HG03159 (cell line): ENCODE results near the gene SMG6.
"Not testable (repeated sequence)": the region's sequence is repeated elsewhere in the genome, so short reads cannot be mapped to it uniquely, and the experiment has no call there.

Experiments used
- ATAC-seq: cut with Tn5 transposase; IDR thresholded peaks from one replicate; pipeline ENCODE4 v1.9.1; 2021; ENCODE audit warnings: mild to moderate bottlenecking, moderate library complexity; ENCODE audit not compliant: unreplicated experiment

SMG6 gene

DNA sequence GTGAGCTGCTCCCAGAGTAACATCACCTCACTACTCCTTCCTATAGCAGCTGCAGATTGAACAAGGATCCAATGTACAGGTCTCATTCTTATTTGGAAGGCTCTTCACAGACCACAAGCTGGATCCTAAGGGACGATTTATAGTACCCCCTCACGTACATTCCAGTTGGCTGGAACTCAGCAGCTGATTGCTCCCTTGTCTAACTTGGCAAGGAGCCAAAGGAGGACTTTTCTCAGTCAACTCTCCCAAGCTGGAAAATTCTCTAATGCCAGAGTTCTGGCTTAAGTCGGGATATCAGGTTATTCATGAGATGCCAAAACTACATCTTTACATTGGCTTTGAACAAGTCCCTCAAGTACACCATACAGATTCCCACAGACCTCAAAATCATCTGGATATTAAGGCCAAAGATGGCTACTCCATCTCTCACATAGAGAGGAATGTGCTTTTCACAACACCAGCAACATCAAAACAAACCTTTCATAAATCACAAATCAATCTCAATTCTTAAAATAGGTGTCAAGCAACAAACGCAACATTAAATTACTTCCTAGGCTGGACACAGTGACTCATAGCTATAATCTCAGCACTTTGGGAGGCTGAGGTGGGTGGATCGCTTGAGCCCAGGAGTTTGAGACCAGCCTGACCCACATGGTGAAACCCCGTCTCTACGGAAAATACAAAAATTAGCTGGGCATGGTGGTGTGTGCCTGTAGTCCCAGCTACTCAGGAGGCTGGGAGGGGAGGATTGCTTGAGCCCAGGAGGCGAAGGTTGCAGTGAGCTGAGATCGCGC is 39.3 kb downstream of the SMG6 start:
- no peak for ATAC-seq

DNA sequence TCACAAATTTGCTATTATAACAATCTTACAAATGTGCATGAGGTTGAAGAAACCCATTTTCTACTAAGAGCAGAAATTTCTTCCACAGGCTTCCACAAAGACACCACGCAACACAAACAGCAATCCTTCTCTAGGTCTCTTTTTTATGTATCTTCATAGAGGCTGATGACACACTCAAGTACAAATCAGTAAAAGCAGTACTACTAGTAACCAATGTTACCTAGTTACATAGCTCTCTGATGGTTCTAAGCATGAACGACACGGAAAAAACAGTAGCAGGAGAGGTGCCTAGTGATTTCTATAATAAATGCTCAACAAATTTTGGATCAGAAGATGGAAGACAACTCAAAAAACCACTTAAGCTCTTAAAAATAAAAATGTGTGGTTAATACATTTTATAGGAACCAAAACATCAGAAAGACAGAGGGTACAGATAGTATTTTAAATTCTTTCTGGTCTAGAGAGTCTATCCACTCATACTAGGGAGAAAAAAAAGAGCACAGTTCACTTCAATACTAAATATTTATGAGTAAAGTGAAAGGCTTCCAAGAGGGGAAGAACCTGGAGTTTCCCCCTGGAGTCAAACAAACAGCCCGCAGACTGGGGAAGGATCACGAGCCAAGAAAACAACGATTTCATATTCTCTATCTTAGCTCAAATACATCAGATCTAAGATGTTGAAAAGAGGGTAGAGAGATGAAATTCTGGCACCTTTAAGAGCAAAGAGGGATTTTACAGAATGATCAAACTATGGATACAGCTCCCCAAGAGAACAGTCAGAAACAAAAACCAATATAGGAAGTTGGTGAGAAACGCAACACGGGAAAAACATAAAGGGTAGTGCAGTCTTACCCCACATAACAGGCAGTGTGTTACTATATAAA is 40.2 kb downstream of the SMG6 start:
- ATAC-seq: no peak

DNA sequence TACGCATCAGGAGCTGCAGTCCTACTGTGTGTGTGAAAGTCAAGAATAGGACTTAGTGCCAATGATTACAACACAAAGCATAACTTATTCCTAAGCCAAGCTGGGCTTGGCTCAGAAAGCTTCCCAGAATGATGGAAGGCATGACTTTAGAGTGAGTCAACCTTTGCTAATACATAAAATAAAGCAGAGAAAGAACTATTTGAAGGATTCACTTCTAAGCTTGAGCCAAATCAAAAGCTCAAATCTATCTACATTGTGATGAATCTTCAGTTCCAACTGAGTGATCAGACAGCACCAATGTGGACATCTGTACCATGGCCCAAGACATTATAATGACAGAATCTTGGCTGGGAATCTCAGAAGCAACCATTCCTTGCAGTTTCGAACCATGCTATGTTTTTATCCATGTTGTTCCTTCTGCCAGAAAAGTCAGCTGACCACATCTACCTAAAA is 41.4 kb downstream of the SMG6 start:
- no peak for ATAC-seq

DNA sequence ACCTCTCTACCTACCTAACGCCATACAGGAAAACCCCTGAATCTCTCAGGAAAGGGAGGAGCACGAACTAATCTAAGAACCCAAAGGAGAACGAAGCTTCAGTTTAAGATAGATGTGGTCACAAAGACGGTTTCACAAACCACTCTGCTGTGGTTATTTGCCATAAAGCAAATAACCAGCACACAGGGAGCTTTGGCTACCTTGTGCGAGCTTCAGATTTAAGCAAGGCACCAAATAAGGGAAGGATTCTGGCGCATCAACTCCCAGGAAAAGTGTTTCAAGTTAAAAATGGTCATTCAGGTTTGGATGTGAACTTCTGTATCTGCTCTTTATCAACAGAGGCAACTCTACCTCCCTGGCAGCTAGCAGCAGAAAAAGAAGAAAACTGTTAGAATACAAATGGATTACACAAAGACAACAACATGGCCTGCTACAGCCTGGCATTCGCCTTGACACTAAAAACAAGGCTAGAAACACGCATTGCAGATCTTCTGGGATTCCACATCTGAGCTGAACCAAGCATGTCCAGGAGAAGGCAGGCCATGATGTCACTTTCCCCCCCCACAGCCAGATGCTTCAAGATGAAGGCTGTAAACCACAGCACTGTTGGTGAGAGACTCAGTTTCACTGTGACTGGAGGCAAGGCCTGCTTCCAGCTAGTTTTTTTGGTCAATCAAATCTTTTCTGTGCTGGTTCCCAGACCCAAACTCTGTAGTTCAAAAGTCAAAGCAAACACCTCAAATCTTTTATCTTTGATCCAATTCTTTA is 43.6 kb downstream of the SMG6 start:
- ATAC-seq: peak; percentile 69

DNA sequence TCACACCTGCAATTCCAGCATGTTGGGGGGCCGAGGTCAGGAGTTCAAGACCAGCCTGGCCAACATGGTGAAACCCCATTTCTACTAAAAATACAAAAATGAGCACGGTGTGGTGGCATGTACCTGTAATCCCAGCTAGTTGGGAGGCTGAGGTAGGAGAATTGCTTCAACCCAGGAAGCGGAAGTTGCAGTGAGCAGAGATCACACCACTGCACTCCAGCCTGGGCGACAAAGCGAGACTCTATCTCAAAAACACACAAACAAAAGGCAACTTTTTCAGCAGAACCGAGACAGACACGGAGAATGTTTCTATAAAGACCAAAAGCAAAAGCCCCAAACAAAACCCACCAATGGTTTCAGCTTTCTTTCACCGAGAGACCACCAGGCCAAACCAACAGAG is 44.8 kb downstream of the SMG6 start:
- not testable (repeated sequence) for ATAC-seq

DNA sequence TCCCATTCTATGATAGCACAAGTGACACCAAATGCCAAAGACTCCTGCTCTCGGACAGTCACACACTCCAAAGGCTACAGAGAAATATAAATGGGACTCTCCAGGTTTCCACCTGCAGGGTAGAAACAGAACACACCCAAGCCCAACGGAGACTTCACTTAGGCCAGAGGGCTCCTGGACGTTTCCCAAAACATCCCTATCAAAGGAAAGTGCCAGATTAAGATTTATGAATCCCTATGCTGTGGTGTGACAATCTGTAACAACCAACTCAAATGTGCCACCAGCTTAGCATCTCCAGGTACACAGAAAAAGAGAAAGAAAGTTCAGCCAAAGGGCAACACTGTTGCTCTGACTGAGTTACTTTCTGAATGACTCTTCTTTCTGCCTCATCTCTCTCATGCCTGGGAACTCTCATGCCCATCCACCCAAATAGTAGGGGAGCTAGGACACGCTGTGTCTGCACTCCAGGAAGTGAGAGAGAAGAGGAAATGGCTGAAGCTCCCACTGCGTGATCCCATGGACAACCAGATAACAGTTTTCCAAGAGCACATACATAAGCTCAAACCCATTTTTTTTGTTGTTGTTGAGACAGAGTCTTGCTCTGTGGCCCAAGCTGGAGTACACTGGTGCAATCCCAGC is 49.7 kb downstream of the SMG6 start:
- peak; percentile 73 for ATAC-seq

DNA sequence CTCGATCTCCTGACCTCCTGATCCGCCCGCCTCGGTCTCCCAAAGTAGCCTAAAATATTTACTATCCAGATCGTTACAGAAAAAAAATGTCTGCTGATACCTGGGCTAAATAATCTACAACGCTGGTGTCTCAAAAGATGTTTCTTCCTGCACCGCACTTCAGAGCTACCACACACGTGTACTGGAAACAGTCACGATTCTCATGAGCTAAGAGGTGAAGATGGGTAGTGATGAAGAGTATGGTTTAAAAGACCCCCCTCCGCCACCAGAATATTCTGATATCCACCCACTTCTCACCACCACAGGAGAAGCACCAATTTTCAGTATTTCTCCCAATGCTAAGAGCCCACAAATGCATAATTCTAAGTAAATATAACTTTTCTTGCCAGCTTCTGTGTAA is 50.2 kb downstream of the SMG6 start:
- no peak for ATAC-seq

DNA sequence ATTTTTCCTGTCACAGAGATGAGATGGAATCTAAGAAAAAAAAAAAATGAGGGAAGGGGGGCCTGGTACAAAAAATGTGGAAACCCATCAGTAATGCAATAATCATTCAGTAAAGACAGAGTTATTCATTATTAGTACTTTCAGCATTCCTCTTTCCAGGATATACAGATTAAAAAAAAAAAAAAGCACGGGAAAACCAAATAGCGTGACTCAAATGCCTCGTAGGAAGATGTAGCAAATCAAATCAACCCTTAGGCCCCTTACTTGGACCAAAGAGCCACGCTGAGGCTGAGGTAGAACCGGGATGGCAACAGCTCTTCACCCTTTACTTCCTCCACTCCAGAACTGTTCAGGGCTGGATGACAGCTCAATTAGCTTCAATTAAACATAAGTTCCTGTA is 52.5 kb downstream of the SMG6 start:
- ATAC-seq: no peak

DNA sequence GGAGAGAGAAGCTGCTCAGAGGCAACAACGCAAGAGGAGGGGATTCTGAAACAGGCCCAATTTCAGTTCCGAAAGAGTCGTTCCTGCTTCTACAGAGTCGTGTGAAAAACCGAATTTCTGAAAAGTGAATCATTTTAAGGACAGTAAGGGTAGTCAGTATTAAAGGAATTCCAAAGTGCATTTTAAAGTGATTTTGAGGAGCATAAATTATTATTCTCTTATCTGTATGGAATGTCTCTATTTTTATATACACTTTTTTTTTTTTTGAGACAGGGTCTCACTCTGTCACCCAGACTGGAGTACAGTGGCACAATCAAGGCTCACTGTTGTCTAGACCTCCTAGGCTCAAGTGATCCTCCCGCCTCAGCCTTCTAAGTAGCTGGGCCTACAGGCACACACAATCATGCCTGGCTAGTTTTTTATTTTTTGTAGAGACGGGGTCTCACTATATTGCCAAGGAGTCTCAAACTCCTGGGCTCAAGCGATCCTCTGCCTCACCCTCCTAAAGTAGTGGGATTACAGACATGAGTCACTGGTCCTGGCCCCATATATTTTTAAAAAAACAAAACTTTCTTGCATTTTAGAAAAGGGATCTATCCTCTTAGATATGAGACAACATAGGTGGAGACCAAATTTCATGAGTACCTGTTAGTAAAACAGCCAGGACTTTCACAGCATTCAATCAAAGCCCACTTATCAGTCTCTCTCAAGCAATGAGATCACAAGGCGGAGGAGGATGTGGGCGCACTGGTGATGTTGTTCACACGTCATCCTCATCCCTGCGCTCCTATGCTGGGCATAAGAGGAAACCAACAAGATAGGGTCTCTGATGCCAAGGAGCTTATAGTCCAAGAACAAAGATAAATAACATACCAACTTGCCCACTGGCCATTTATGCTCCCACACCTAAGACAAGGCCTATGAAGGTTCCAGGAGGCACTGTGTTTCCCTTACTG is 53.2 kb downstream of the SMG6 start:
- no peak for ATAC-seq

DNA sequence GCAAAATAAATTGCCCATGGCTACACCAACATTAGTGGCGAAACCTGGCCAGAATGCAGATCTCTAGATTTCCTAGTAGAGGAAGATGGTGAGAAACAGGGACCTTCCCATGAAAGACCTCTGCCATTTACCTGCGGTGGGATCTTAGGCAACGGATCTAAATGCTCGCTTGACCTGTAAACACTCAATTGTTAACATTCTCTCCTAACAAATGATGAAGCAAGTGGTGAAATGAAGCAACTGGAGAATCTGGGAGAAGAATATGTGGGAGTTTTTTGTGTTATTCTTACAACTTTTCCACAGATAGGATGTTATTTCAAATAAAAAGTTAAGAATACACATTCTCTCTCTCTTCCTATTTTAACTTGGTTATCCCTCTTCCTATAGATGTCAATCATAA is 56.6 kb downstream of the SMG6 start:
- no peak for ATAC-seq

DNA sequence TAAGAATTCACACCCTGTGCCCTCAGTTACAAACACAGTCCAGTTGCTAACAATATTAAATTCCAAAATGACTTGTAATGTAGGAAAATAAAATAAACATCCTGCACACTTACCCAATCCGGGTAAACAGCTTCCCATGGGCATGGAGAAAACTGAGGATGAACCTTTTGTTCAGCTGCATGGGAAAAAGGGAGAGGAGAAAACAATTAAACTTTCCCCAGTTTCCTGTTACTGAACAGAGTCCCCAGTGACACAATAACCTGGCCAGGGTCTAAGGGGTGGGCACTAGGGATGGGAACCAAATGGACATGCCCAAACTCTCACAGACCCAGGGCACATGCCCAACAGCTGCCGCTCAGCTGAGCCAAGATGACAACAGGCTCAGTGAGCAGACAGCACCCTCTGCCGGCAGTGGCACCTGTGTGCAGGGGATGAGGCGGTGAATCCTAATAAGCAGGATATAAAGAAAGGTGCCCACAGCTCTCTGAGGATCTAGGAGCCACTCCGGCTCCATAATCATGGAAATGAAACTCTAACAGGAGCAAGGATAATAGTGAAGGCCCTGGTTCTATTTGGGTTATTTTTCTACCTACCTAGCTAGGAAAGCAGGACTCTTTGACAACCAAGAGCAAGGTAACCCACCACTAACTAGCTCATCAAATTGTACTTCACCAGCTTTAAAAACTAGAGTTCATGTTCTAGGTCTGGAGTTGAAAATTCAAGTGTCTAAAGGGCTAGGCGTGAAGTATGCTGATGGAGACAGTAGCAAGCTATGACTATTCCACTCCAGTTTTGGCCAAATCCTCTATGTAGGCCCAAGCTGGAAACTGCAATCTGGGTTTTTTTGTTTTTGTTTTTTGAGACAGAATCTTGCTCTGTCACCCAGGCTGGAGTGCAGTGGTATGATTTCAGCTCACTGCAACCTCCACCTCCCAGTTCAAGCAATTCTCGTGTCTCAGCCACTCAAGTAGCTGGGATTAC is 58.8 kb downstream of the SMG6 start:
- ATAC-seq: no peak

DNA sequence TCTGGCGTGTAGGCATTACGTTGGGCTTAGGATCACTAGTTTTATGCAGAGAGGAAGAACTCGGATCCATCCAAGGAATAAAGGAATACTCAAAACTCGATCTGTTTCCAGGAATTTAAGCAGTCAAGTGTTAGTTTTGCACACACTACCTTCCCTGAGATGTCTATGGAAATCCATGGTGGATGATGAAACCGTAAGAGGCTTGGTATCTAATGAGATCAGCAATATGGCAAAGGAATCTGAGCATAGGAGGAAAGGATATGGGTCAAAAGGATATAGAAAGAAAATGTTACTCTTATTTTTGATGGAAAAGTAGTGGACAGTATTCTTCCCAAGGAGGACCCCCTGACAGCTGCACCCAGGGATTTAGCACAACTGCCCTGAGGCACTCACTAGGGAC is 59.6 kb downstream of the SMG6 start:
- no peak for ATAC-seq

DNA sequence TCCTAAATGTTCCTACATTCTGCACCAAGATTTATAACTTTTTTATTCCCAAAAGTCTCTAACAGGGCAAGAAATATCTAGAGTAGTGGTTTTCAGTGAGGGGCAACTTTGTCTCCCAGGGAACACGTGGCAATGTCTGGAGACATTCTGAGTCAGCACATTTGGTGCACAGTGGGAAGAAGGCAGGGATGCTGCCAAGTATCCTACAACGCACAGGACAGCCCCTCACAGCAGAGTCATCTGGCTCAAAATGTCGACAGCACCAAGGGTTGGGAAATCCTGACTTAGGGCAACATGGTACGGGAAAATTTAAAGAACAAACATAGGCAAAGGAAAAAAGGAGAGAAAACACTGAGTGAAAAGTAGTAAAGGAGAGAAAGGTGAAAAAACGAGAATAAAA is 61.8 kb downstream of the SMG6 start:
- ATAC-seq: no peak

DNA sequence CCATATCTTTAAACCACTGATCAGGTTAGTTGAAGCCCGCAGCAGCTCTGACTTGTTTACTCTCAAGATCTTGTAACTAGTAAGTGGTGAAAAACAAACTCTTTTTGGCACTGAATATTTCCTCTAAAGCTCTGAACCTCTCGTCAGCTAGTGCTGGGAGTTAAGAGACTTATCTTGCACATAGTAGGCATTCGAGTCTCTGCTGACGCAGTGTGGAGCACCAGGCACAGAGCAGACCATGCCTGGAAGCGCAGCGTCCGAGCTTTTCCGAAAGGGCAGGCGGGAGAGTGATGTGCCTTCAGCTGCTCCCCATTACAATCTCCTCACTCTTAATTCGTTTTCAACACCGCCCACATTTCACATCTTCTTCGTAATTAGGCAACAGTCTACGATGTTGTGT is 63.0 kb downstream of the SMG6 start:
- ATAC-seq: no peak

DNA sequence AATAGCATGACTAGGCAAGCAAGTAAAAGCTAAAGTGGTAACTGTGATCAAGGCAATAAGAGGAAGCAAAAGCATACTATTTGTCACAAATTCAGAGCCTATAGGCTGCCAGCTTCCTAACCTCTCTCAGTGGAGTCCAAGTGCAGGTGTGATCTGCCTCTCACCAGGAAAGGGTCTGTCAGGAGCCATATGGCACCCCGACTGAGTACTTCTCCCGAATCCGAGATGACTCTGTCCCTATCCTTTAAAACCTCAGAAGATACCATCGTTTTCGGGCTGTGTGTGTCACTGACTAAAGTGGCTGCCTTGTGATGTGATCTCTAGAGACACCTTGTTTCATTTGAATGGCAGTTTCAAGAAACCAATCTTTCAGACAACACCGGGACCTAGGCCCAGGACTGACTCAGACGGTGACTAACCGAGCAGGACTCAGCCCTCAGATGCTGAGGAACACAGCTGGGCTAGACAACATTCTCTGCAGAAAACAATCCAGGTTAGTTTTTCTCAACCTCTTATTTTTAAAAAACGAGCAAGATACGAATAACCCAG is 63.6 kb downstream of the SMG6 start:
- ATAC-seq: peak; percentile 67

DNA sequence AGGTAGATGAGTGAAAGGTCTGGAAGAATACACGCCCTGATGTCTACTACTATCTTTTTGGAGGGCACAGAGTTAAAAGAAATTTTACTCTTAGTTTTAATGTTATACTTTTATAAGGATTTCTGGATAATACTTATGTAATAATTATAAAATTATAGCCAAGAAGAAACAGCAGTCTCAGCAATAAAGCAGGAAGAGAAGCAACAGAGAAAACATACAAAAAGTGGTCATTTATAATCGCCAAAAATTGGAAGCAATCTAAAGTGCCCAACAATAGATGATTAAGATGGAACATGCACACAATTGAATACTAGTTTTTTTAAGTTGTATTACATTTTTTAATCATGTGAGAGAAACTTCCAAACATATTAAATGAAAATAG is 64.4 kb downstream of the SMG6 start:
- ATAC-seq: no peak

DNA sequence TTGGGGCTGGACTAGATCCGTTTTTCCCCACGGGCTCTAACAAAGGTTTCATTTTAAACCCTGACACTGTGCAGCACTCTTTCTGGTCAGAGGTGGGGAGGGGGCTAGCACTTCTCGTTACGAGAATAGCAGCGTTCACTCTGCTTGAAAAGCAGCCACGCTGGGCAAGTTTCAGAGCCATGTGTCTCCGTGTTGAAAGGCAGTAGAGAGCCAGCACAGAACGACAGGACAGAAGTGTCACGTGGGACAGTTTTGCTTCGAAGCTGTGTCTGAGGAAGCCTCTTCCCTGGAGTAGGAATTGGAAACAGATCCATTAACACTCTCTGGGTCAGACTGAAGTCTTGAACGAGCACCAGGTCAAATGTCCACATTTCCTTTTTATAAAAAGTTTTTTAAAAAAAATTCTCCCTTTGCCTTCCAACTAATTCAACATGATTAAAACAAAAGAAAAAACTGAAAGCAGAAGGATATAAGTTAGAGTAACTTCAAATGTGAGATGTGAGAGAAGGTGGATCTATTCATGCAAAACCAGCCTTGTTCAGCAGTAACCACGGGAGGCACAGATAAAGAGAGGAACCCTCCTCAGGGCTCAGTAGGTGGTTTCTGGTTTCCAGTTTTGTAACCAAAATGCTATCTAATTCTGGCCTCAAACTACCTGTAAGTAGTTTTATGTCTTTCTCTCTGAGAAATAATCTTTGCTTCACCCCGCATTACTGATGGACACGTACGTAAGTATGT is 65.0 kb downstream of the SMG6 start:
- ATAC-seq: no peak

DNA sequence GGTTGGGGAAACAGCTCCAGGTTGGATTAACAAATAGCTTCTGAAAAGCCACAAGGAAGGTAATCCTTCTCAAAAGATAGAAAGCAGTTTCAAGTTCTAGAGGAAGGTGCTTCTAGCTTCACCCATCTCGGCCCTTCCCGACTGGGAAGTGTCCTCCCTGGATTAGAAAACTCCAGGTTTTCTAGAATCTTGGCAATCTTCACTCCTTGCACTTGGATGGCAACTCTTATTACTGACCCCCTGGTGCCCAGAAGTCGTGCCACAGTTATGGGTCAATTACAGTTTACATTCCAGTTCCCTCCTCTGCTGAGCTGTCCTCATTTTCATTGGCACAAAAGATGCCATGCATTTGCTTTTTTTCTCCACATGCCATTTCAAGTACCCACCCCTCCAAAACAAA is 65.6 kb downstream of the SMG6 start:
- ATAC-seq: no peak
